K562 (cell line): ENCODE measurements around the gene JUP. TPM values are rescaled to one million over a fixed set of nuclear protein-coding genes. Genes with fewer than 3 reads are reported as not detected.

ENCODE experiments used
- ASH1L ChIP-seq: fragments of 450-650 bp; IDR thresholded peaks from 2 replicates; pipeline ENCODE4 v1.6.1; 2018; ENCODE audit warnings: borderline replicate concordance, mild to moderate bottlenecking, low read depth; ENCODE audit not compliant: partially characterized antibody
- CCNT2 ChIP-seq: IDR thresholded peaks from 2 replicates; pipeline ENCODE4 v1.6.1; 2011; ENCODE audit warnings: borderline replicate concordance, low read depth, mild to moderate bottlenecking, moderate library complexity, mixed read lengths, low read length; ENCODE audit not compliant: insufficient read length; ENCODE audit errors: extremely low read depth
- FOSL1 ChIP-seq: fragments of 200-800 bp; sonication (Bioruptor generic); conservative IDR thresholded peaks from 2 replicates; pipeline ENCODE4 v1.6.1; 2016; ENCODE audit warnings: missing genetic modification characterization, missing compliant biosample characterization
- FOXP1 ChIP-seq: sonication (generic); formaldehyde crosslinking; IDR thresholded peaks from 2 replicates; pipeline ENCODE4 v1.8.0; 2022; ENCODE audit warnings: mild to moderate bottlenecking, missing genetic modification reagents
- GABPB2 ChIP-seq: fragments of 250-450 bp; sonication (Bioruptor Pico); conservative IDR thresholded peaks from 2 replicates; pipeline ENCODE4 v1.5.1; 2021; ENCODE audit warnings: mild to moderate bottlenecking
- HEY1 ChIP-seq: fragments of 250-450 bp; sonication (Bioruptor Pico); IDR thresholded peaks from 2 replicates; pipeline ENCODE4 v1.5.0; 2020; ENCODE audit warnings: mild to moderate bottlenecking, moderate library complexity, borderline replicate concordance
- TEAD1 ChIP-seq, 2 experiments: fragments of 450-650 bp in 1 of 2; sonication (generic) in 1 of 2; formaldehyde crosslinking; IDR thresholded peaks; 2 replicates each; pipeline versions ENCODE4 v1.4.0 to v1.8.0; 2020 to 2022; ENCODE audit warnings: mild to moderate bottlenecking in 2 of 2, missing genetic modification reagents in 1 of 2
- TFAM ChIP-seq: fragments of 250-450 bp; sonication (Bioruptor Pico); conservative IDR thresholded peaks from 2 replicates; pipeline ENCODE4 v1.5.0; 2021; ENCODE audit warnings: mild to moderate bottlenecking, moderate library complexity
- ZNF184 ChIP-seq: sonication (generic); formaldehyde crosslinking; IDR thresholded peaks from 2 replicates; pipeline ENCODE4 v1.5.0; 2020; ENCODE audit warnings: missing genetic modification reagents
- ZNF274 ChIP-seq: IDR thresholded peaks from 2 replicates; pipeline ENCODE4 v1.6.1; 2011; ENCODE audit warnings: low read depth, mild to moderate bottlenecking, low read length, moderate library complexity, borderline replicate concordance
- ZNF583 ChIP-seq: fragments of 250-450 bp; sonication (Bioruptor Pico); IDR thresholded peaks from 2 replicates; pipeline ENCODE4 v1.4.0; 2020
- ZNF584 ChIP-seq: fragments of 200-800 bp; sonication (Bioruptor generic); IDR thresholded peaks from 2 replicates; pipeline ENCODE4 v1.6.1; 2016; ENCODE audit warnings: low read depth, mild to moderate bottlenecking, missing genetic modification characterization, missing compliant biosample characterization
- polyA plus RNA-seq, 8 experiments: library from polyadenylated mRNA; depleted of rRNA in 4 of 8; stranded (reverse) in 5 of 8; unstranded in 3 of 8; fragments of >200 nt; fragmentation: Nextera tagmentation in 2 of 8; fragmentation: Illumina TruSeq in 1 of 8; extraction: Ambion mirVana in 2 of 8; extraction: Trizol in 1 of 8; gene quantifications; 2 replicates each; pipeline versions ENCODE4 v1.2.1 to v1.2.3, GENCODE V29; 2011 to 2014; ENCODE audit warnings: inconsistent platforms in 1 of 8, missing spikeins in 1 of 8
- total RNA-seq, 7 experiments: library from RNA; depleted of rRNA in 6 of 7; stranded (reverse); fragments of >200 nt in 6 of 7; fragmentation: Illumina TruSeq in 2 of 7; extraction: Trizol in 2 of 7; gene quantifications; 2 replicates each; pipeline versions ENCODE4 v1.2.1 to v1.2.3, GENCODE V29; 2011 to 2021; ENCODE audit warnings: low replicate concordance in 1 of 7
- TF ChIP-seq, protein P1 (sequence below): fragments of 250-450 bp; sonication (Bioruptor Pico); IDR thresholded peaks from 2 replicates; pipeline ENCODE4 v1.8.0; 2022; ENCODE audit warnings: moderate library complexity, mild to moderate bottlenecking, inconsistent platforms
- TF ChIP-seq, protein P2 (sequence below), 2 experiments: fragments of 450-650 bp; formaldehyde crosslinking in 1 of 2; IDR thresholded peaks; 2 replicates each; pipeline versions ENCODE4 v1.4.0 to v1.6.1; 2014 to 2020; ENCODE audit warnings: mild to moderate bottlenecking in 2 of 2, borderline replicate concordance in 1 of 2, low read depth in 1 of 2
- TF ChIP-seq, protein P3 (sequence below): fragments of 250-450 bp; sonication (Bioruptor Pico); IDR thresholded peaks from 2 replicates; pipeline ENCODE4 v1.5.1; 2021; ENCODE audit warnings: mild to moderate bottlenecking

Gene JUP
- total and polyA plus RNA-seq, 9 of the 15 experiments (the other 6 are each of a cell fraction or from before 2014, with no cell fraction given): 6.4 to 177 (median 31.2) TPM

DNA sequence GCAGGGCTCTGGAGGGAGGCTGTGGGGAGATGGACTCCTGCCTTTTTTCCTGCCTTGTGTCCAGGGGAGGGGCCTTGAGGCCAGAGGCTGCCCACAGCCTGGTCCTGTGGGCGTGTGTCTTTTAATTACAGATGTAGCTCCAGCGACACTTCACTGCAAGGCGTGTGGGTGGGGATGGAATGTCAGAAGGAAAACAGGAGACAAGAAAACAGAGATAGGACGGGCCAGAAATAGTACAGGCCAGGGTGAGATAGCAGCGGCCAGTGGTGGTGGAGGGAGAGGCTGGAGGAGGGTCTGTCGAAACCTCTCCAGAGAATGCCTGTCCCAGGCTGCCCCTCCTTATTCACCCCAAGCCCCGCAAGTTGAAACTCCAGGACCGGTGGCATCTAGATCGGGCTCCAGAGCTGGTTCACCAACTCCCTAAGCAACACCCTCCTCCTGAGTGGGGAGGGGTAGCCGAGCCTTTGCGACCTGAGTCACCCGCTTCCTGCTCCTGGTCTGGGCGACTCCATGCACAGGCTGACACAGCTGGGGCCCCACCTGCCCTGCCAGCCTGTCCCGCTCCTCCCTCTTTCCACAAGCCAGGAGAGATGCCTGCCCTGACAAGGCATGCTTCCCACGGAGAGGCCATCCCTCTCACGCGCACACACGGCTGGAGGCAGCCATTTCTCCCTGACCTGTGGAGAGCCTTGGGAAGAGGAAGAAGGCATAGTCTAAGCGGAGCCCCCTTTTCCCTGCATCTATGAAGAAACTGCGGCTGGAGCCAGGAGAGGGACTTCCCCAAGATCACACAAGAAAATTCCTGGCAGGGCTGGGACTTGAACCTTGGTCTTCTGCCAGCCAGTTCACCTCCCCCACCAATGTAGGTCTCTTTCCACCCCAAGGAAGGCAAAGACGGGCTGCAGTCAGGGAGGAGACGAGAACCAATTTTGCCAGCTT, 6.6 kb upstream of the JUP start (continued):
- TF ChIP-seq, protein P1, sequence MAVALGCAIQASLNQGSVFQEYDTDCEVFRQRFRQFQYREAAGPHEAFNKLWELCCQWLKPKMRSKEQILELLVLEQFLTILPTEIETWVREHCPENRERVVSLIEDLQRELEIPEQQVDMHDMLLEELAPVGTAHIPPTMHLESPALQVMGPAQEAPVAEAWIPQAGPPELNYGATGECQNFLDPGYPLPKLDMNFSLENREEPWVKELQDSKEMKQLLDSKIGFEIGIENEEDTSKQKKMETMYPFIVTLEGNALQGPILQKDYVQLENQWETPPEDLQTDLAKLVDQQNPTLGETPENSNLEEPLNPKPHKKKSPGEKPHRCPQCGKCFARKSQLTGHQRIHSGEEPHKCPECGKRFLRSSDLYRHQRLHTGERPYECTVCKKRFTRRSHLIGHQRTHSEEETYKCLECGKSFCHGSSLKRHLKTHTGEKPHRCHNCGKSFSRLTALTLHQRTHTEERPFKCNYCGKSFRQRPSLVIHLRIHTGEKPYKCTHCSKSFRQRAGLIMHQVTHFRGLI: no peak
- TF ChIP-seq, protein P2, sequence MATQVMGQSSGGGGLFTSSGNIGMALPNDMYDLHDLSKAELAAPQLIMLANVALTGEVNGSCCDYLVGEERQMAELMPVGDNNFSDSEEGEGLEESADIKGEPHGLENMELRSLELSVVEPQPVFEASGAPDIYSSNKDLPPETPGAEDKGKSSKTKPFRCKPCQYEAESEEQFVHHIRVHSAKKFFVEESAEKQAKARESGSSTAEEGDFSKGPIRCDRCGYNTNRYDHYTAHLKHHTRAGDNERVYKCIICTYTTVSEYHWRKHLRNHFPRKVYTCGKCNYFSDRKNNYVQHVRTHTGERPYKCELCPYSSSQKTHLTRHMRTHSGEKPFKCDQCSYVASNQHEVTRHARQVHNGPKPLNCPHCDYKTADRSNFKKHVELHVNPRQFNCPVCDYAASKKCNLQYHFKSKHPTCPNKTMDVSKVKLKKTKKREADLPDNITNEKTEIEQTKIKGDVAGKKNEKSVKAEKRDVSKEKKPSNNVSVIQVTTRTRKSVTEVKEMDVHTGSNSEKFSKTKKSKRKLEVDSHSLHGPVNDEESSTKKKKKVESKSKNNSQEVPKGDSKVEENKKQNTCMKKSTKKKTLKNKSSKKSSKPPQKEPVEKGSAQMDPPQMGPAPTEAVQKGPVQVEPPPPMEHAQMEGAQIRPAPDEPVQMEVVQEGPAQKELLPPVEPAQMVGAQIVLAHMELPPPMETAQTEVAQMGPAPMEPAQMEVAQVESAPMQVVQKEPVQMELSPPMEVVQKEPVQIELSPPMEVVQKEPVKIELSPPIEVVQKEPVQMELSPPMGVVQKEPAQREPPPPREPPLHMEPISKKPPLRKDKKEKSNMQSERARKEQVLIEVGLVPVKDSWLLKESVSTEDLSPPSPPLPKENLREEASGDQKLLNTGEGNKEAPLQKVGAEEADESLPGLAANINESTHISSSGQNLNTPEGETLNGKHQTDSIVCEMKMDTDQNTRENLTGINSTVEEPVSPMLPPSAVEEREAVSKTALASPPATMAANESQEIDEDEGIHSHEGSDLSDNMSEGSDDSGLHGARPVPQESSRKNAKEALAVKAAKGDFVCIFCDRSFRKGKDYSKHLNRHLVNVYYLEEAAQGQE (IDR thresholded peaks at IDR 0.05; ENCODE audit: borderline replicate concordance): peak; percentile 12; the same call in 1 of the 2 replicates
- TF ChIP-seq, protein P2 (CRISPR knock-in tag; IDR thresholded peaks at IDR 0.05; ENCODE audit: low read depth): no peak
- TF ChIP-seq, protein P3, sequence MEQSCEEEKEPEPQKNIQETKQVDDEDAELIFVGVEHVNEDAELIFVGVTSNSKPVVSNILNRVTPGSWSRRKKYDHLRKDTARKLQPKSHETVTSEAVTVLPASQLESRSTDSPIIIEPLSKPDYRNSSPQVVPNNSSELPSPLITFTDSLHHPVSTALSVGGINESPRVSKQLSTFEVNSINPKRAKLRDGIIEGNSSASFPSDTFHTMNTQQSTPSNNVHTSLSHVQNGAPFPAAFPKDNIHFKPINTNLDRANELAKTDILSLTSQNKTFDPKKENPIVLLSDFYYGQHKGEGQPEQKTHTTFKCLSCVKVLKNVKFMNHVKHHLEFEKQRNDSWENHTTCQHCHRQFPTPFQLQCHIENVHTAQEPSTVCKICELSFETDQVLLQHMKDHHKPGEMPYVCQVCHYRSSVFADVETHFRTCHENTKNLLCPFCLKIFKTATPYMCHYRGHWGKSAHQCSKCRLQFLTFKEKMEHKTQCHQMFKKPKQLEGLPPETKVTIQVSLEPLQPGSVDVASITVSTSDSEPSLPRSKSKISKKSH (CRISPR knock-in tag): no peak
- TF ChIP-seq CCNT2: peak; percentile 65
- no peak for TF ChIP-seq GABPB2 (CRISPR knock-in tag)
- TF ChIP-seq TEAD1 (CRISPR knock-in tag; IDR thresholded peaks at IDR 0.05): peak in 1 of 2 experiments; percentile 82; a peak in 3 of 4 replicates
- no peak for TF ChIP-seq ZNF274
- TF ChIP-seq ZNF584 (CRISPR knock-in tag): no peak; the same call in 1 of the 2 replicates
- TF ChIP-seq ZNF184 (CRISPR knock-in tag): no peak
- TF ChIP-seq ZNF583 (CRISPR knock-in tag): no peak
- TF ChIP-seq TFAM (CRISPR knock-in tag): no peak
- no peak for TF ChIP-seq HEY1
- no peak for TF ChIP-seq FOXP1 (CRISPR knock-in tag)
- TF ChIP-seq ASH1L: no peak
- TF ChIP-seq FOSL1 (tag): peak; percentile 77
